RWPE1 (cell line): Measurements from ENCODE around the gene POLR1A.

Experiments used
- CTCF ChIA-PET: fragments of 350-600 bp; sonication (Branson Sonifier 250); formaldehyde crosslinking; extraction: SDS; loops from one replicate; lab custom pipeline; 2021; lab: Yijun Ruan, JAX
- POLR2A ChIA-PET: fragments of 400-600 bp; formaldehyde crosslinking; extraction: SDS; loops from one replicate; lab custom pipeline; 2020; ENCODE audit warnings: antibody characterized with exemption; ENCODE audit not compliant: low non-redundant PET; lab: Yijun Ruan, JAX
- DNase-seq: peaks from one replicate; pipeline ENCODE4 v3.0.0; 2012; ENCODE audit warnings: low spot score
- H3K27ac ChIP-seq: fragments of 450-650 bp; 2 replicates; pipeline ENCODE4 v1.5.1; 2017
- CTCF ChIP-seq: fragments of 450-650 bp; conservative IDR thresholded peaks from 2 replicates; pipeline ENCODE4 v1.5.1; 2017; ENCODE audit warnings: low read depth, mild to moderate bottlenecking

The POLR1A gene

GRCh38 chr2:86042256-86043168 lies 63.2 kb downstream of the POLR1A start:
- no peak for DNase-seq
- H3K27ac ChIP-seq, result no peak overlapping the region
- CTCF ChIA-PET, result interaction anchor here (0.5 to 1.1 kb wide), 2 partner anchors 154 to 392 kb away, joined by 3 to 5 read pairs; partner anchors contain the start of gene ST3GAL5
- POLR2A ChIA-PET, result no interaction called here
- no peak for TF ChIP-seq CTCF

- ChIA-PET POLR2A (no interaction called here), CTCF (interaction anchor here (1.0 kb wide), 1 partner anchor 153 kb away, joined by 3 read pairs; no protein-coding TSS in a partner anchor)
- no peak for TF ChIP-seq CTCF
- no peak overlapping the region for H3K27ac ChIP-seq
- no peak for DNase-seq
Measured at GRCh38 chr2:86039963-86040655, 65.6 kb downstream of the POLR1A start.

GRCh38 chr2:86039178-86039962 lies 66.3 kb downstream of the POLR1A start:
- POLR2A ChIA-PET, result no interaction called here
- no peak for TF ChIP-seq CTCF
- no peak overlapping the region for H3K27ac ChIP-seq

GRCh38 chr2:86038291-86039081 lies 67.2 kb downstream of the POLR1A start:
- DNase-seq, result no peak
- CTCF ChIA-PET, result interaction anchor here (0.6 kb wide), 1 partner anchor 59 kb away, joined by 6 read pairs; no protein-coding TSS in a partner anchor
- no peak for TF ChIP-seq CTCF
- POLR2A ChIA-PET, result no interaction called here
- H3K27ac ChIP-seq, result no peak overlapping the region

More at GRCh38 chr2:86039178-86039962, 66.3 kb downstream of the POLR1A start:
- CTCF ChIA-PET, result no interaction called here
- no peak for DNase-seq

GRCh38 chr2:86037795-86038192 lies 67.9 kb downstream of the POLR1A start:
- DNase-seq, result no peak
- no peak for TF ChIP-seq CTCF
- H3K27ac ChIP-seq, result no peak overlapping the region
- ChIA-PET CTCF (interaction anchor here (0.6 to 3.0 kb wide), 3 partner anchors 41 to 210 kb away, joined by 4 to 14 read pairs (median 6); no protein-coding TSS in a partner anchor), POLR2A (no interaction called here)
